ENCODE measurements around the gene GNAL.
"Not testable (repeated sequence)": the region's sequence is repeated elsewhere in the genome, so short reads cannot be mapped to it uniquely, and the experiment has no call there.

The GNAL gene
- total RNA-seq: 0.14 to 0.97 reads per million in 2 donors

DNA sequence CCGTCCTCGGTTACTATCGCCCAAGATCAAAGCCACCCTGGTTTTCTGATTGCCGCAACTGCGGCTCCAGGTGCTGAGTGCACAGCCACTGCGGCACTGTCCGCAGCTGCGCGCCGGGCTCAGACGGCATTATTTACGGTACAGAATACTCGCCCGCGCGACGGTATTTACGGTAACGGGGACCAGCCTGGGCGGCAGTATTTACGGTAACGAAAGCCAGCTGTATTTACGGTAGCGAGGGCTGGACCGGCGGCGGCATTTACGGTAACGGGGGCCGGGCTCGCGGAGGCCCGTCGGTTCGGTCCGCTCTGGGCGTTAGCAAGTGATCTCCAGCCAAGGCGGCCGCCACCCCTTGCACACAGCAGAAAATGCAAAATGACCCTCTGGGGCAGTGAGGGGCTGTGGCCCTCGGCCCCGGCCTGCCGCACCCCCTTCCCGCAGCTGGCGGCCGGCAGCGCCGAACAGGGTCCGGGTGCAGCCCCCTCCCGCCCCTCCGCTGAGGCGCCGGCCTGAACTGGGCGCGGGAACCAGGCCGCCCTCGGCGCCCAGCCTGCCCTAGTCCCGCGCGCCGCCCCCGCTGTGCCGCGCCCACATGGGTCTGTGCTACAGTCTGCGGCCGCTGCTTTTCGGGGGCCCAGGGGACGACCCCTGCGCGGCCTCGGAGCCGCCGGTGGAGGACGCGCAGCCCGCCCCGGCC lies at the start of gene GNAL:
TSS of gene GNAL (plus strand) at position 293 of the 697 bp plus-strand sequence. CDS start at position 593, 300 bp downstream.
- DNase-seq: no peak

DNA sequence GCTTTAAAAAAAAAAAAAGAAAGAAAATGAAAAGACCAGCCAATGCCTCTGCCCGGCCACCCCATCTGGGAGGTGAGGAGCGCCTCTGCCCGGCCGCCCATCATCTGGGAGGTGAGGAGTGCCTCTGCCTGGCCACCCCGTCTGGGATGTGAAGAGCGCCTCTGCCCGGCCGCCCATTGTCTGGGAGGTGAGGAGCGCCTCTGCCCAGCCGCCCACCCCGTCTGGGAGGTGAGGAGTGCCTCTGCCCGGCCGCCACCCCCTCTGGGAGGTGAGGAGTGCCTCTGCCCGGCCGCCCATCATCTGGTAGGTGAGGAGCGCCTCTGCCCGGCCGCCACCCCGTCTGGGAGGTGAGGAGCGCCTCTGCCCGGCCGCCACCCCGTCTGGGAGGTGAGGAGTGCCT lies 41.8 kb upstream of the GNAL start:
- not testable (repeated sequence) for DNase-seq

DNA sequence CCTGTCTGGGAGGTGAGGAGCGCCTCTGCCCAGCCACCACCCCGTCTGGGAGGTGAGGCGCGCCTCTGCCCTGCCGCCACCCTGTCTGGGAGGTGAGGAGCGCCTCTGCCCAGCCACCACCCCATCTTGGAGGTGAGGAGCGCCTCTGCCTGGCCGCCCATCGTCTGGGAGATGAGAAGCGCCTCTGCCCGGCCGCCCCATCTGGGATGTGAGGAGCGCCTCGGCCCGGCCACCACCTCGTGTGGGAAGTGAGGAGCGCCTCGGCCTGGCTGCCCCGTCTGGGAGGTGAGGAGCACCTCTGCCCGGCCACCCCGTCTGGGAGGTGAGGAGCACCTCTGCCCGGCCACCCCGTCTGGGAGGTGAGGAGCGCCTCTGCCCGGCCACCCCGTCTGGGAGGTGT lies 41.3 kb upstream of the GNAL start:
- DNase-seq: not testable (repeated sequence)

DNA sequence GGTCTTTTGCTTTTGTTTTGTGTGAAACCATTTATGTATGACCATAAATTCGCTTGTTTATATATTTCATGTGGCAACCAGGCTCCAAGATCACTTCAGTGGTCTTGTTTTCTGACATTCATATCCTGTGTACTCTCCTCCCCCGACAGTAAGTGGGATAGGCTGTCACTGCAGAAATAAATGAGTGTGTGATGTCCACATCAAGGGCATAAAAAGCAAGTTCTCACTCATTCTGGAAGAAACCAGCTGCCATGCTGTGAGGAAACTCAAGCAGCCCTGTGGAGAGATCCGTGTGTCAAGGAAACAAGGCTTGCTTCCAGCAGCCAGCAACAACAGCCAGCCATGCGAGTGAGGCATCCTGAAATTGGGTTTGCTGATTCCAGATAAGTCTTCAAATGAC lies 39.2 kb upstream of the GNAL start:
- DNase-seq: no peak

DNA sequence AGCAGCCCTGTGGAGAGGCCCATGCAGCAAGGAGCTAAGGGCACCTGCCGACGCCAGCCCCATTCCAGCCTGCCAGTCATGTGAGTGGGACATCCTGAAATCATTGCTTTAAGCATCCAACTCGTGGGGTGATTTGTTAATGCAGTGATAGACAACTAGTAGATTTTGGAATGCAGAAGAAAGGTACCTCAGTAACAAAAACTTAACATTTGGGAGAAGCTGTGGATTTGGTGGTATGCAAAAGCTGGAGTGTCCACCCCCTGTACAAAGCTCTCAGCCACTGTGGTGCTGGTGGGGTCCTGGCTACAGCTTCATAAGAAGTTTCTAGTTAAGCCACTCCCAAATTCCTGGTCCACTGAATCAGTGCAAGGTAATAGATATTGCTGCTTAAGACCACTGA lies 37.2 kb upstream of the GNAL start:
- DNase-seq: no peak

DNA sequence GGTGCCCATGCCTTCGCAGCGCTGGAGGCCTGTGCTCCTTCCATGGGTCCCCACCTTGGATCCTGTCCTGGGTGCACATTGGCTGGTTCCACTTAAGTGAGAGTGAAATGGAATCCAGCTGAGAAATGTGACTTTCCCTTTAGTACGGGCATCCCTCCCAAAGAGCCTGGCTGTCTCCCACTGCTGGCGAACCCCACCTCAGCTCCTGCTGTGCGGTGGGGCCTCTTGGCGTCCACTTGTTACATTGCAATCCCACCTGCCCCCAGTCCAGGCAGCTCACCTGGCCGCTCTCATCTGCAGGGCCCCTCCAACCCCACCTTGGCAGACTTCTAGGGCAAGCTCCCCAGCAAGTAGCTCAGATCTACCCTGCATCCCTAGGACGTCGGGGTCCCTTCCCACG lies 35.5 kb upstream of the GNAL start:
- no peak for DNase-seq

DNA sequence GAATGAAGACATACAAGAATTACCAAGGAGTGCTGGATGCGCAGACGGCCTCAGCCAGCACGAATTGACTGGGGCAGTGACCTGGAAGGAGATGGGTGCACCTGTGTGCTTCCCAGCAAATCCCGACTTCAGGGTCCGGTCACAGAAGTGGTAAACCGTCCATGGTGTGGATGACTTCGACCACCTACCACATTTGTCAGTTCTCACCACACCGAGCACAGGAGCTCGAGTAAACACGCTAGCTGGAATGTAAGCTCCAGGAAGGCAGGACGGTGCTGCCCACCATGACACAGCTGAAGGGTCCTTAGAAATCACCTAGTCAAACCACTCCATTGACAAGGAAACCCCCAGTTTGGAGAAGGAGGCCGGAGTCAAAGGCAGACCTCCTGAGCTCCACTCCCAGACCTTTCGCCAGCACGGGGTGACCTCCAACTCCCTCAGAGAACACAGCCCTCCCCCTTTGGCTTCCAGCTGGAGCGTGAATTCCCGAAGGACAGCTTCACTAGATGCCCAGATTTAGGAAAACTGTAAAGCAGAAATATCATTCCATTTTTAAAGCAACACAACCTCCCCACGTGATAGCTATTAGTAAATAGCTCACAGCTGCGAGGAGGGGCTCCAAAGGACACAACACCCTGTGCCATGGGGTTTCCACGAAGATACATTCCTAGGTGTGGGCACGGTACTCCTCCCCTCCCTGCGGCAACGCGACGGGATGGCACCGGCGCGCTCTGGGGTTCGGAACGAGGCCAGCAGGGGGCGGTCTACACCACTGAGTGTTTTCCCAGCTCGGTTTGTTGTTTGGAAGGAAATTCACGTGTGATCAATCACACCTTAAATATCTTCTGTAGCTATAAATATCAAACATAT lies 34.1 kb upstream of the GNAL start:
- peak; percentile 16 for DNase-seq

DNA sequence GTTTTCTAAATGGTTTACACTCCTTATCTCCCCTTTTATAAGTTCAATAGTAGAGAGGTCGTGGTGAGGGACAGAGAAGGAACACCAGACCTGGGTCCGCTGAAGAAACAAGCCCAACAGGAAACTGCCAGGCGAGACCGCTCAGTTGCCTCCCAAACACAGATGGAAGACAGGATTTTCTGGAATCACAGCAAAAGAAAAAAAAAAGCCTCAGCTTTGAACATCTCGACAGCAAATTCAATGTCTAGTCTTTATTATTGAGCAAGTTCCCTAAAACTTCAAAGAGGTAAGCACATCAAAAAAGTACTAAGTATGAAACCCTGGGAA lies 33.5 kb upstream of the GNAL start:
- no peak for DNase-seq

DNA sequence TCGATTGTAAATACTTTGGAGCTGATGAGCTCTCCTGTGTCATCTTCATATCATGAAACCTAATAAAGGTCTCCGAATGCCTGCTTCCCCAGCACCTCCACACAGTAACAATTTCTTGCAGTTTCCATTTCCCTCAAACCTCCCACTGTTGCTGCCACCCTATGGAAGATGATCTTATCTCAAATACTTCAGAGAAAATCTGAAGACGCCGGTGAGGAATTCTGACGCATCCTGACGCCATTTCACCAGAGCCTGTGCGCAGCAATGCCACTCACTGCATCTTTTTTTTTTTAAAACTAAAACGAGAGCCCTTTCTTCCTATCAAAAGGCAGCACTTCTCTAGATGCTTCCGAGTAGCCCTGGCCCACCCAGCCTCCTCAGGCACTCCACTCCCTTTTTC lies 31.9 kb upstream of the GNAL start:
- no peak for DNase-seq

DNA sequence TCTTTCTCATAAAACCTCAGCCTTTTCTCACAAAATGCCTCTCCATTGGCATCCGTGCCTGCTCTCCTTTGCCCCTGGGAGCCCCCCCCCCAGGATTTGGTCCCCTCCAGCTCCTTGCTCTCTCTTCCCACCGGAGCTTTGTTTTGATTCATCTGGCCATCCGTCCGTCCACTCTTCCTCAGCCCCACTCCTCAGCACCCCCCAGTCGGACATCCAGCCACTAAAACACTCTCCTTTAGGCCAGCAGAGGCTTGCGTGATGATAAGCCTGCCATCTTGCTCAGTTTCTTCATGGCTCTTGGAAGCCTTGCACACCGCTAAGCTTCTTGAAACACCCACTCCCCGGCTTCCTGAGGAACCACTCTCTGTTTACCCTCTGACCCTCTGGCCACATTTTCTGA lies 31.5 kb upstream of the GNAL start:
- no peak for DNase-seq

DNA sequence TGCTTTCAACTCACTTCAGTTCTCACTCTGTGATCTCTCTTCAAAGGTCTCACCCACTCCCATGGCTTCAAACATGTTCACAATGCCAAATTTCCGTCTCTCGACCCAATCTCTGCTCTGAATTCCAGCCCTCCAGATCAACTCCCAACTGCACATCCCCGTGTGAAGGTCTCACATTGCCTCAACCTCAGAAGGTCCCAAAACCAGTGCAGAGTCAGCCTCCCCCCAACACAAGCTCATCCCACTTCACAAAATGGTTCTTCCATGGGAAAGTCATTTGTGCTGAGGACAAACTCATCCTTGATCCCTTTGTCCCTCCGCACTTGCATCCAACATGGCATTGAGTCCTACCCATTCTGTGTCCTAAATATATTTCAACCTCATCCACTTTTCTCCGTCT lies 31.0 kb upstream of the GNAL start:
- DNase-seq: no peak

DNA sequence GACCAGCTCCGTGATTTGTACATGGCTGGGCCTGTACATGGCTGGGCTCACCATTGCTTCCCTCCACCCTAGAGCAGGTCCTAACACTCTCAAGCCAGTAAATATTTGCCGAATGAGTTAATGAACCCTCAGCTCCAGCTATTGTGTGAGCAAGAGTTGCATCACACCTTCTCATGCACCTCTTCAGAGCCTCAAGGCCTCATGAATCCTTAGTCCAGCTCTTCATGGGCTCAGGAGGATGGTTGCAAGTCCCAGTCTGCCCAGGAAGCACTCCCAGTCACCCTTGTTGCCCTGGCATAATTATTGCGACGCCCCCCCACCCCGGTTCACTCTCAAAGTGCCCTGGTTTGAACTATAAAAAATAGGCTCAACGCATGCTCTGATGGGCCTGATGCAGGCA lies 30.1 kb upstream of the GNAL start:
- DNase-seq: no peak

DNA sequence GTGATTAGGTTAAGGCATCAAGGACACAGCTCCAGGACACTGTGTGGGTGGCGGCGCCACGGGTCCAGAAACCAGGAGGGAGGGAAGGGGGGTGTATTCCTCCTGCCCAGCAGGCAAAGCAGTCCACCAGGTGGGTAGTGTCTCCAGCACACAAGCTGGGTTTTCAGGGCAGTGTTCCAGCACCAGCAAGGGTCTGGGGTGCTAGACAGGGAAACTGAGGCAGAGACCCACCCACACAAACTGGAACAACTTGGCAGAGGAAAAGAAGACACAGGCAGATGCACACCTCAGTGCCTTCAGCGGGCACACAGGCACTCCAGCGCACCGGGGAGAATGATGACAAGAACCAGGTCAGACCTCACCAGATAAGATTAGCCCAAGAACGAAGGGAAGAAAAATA lies 28.4 kb upstream of the GNAL start:
- no peak for DNase-seq

DNA sequence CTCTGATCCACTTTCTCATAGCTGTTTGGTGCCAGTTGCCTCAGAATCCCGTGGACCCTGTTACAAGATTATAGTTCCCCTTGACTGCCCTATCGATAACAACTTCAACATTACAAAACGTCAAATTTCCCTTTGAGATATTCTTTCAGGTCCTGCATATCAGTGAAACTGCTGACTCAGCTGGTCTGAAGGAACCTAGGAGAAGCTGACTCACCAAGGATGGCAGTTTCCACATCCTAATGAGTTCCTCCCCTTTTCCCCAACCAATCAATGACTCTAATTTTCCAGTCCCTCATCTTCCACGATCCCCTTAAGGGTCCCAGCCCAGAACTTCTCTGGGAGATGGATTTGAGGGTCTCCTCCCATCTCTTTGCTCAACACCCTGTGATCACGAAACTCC lies 27.6 kb upstream of the GNAL start:
- no peak for DNase-seq

DNA sequence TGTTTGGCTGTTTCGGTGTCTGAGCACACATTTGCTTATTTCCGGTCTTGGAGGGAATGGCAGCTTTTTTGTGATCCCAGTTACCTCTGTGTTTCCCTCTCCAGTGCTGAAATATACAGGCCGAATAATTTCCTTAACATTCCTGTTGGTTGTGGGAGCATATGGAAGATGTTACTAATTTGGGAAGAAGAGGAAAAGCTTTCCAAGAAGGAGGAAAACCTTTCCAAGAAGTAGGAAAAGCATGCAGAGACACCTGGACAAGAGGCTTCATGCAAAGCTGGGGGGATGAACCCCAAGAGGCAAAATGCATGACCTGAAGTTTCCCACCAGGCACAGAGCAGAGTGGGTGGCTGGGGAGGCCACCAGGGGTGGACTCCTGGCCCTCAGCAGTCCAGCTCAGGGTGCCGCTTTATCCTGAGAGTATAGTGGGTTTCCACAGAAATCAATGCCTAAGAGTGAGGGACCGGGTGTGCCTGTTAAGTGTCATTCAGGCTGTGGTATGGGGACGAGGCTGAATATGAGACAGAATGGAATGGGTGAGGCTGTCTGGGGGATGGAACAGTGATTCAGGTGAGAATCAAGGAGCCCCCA lies 25.5 kb upstream of the GNAL start:
- DNase-seq: no peak

DNA sequence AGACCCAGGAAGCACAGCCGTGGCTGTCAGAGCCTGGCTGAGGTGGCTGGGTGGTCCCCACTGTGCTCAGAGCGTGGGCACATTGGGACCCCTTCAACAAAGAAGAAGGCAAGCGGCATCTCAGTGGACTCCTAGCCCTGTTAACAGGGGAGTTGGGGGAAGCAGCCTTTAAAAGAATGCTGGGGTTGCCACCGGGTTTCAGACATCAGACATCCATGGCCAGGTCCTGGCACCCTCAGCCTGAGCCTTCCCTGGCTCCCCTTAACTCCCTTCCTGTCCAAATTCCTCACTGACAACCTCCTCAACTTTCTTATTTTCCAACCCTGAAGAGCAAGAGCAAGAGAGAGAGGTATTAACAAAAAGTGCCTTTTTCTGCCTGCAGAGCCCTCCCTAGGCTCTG lies 24.8 kb upstream of the GNAL start:
- no peak for DNase-seq

DNA sequence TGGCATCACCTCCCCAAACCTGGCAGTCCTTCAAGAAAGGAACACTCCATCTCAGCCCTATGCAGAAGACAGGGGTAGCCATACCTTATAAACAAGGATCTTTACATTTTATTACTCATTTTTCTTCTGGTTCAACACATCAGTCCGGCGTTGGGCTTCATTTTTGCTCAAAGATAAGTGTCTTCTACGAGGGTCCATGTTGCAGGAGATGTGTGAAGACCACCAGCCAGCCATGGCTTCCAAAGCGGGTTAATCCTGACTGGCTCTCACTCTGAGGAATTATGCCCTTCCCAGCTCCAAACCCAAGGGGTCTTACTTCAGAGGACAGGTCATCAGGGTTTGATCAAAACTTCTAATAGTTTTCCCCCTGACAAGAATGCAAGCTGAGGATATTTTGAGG lies 23.9 kb upstream of the GNAL start:
- DNase-seq: no peak

DNA sequence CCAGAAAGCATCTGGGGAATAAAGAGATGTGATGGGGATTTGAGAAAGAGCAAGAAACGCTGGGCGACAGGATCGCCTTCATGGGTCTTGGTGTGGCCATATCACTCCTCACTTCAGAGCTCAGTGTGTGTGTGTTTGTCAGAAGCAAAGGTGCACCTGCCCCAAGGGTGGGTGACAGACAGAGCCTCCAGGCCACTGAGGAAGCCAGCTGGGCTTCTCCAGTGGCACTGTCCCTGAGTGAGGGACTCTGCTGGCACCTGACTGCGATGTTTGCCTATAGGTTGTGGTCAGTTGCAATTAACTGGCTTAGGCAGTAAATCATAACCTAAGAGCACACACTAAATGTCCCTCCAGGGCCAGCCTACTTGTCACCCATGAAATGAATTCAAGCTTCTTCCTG lies 23.5 kb upstream of the GNAL start:
- no peak for DNase-seq

DNA sequence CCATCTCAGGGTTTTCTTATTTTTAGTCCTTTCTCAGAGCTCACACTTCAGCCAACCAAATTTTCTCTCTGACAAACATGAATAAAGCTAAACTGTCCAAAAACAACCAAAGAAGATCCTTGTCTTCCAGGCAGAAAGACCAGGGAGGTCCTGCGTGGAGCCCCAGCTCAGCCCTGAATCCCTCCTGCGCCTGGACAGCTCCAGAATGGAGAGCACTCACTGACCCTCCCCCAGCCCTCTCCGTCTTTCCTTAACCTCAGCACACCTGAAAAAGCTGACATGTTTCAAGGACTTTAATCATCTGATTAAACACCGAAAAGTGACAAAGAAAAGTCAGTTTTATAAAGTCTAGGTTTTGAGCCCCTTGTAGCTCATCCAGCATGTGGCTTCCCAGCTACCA lies 22.9 kb upstream of the GNAL start:
- DNase-seq: no peak

DNA sequence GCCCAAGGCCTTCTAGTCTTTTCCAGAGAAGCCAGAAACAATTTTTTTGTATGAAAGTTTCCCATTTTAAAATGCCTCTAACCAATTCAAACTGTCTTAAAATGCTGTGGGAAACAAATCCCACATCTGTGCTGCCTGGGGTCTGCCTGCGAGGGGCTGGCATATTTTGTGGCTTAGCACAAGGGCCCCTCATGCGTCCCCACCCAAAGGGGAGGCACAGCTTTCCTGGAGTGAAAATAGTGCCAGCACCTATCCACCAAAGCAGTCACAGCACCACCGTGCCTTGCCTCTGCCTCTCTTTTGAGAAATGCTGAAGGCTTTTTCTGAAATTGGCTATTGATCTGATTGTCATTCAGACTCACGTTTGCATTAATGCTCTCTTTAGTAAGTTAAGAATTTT lies 22.2 kb upstream of the GNAL start:
- DNase-seq: no peak

DNA sequence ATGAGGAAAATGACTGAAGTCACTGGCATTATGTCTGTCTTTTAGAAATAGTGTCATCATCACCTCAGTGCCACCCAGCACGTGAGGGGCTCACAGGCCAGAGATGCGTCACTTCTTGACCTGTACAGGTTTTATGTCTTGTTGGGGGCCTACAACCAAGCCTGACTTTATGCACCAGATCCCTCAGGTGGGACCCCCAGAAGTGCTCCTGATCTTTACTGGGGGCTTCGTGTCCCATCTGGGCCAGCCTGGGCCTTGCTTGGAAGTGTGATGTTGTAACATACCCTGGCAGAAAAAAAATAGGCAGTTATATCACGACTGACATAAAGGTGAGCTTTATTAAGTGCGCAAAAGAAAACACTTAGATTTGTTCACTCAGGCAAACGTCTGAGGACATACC lies 21.5 kb upstream of the GNAL start:
- no peak for DNase-seq

DNA sequence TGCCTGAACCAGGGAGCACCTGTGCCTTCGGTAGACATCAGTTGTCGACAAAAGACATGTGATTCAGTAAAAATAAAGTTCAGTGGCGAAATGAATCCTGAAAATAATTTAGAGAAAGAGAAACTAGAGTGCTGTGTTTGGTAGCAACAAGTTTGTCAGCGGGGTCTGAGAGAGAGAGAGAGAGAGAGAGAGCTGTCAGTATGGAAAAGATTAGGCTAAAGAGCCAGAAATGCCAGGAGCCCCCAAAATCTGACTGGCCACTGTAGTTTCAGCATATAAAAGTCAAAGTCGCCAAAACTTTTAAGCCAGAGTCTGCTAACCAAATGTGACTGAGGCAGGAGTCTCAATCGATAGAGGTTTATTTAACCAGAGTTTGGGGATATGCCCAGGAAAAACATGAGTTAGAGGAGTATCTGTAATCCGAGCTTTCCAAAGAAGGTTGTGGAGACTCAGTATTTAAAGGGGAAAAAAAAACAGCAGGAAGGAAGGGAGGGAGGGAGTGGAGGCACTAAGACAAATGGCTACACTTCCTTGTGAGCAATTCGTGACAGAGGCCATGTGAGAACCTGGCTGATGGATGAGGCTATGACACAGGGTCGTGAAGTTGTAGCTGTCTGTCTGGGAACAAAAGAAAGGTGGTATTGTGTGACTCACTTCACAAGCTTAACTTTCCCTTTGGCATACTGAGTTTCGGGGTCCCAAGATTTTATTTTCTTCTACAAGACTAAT lies 20.5 kb upstream of the GNAL start:
- DNase-seq: no peak

DNA sequence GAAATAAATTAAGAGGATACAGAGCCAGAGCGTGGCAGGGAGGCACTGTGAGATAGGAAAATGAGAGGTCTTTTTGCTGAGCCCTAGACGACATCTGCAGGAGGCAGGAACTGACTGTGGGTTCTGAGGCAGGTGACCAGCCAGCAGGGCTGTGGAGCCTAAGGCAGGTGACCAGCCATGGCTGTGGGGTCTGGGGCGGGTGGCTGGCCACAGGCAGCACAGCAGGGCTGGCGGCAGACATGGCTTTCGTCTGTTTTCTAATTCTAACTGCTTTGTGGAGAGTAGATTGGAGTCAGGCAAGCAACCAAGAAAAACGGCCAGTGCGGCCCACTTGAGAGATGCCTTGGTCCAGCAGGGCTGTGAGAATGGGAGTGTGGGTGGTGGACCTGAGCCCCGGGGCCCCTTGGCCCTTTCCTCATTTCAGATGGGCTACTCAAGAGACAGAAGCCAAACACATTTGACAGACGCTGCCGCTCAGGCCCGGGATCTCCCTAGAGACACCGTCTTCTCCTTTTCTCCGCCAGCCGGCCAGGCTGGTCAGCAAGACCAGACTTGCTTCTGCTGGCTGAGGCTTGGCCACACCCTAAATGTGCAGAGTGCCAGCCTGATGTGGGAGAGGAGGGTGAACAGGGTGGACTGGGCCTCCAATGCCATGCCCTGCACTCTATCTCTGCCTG lies 19.7 kb upstream of the GNAL start:
- no peak for DNase-seq
